ENCODE results near the gene NCAM1.

- TF ChIP-seq ZNF660 (CRISPR knock-in tag; IDR thresholded peaks at IDR 0.05; ENCODE audit: borderline replicate concordance, low read depth) (no peak), GPBP1L1 (CRISPR knock-in tag; IDR thresholded peaks at IDR 0.05) (no peak), RAD21 (CRISPR knock-in tag; IDR thresholded peaks at IDR 0.05) (no peak)
These were observed 312.5 kb downstream of the NCAM1 start for GRCh38 chr11:113273720-113274119.
